Chondrocyte (in vitro differentiated cells): ENCODE measurements around the gene EIF5AL1. TPM values are rescaled to one million over a fixed set of nuclear protein-coding genes. Genes with fewer than 3 reads are reported as not detected.
"Not testable (repeated sequence)": the region's sequence is repeated elsewhere in the genome, so short reads cannot be mapped to it uniquely, and the experiment has no call there.

ENCODE experiments used
- DNase-seq: peaks from one replicate; pipeline ENCODE4 v3.0.0; 2021; ENCODE audit warnings: mixed read lengths, low spot score
- H3K27ac Mint-ChIP-seq: one replicate; pipeline ENCODE4 v1.8.0; 2021; ENCODE audit warnings: mild to moderate bottlenecking, moderate library complexity, mixed read lengths; ENCODE audit not compliant: unreplicated experiment
- H3K27me3 Mint-ChIP-seq: 2 replicates; pipeline ENCODE4 v1.8.0; 2021; ENCODE audit warnings: low read depth, mixed read lengths
- H3K36me3 Mint-ChIP-seq: 2 replicates; pipeline ENCODE4 v1.8.0; 2021; ENCODE audit warnings: low read depth, mixed read lengths
- H3K4me1 Mint-ChIP-seq: 2 replicates; pipeline ENCODE4 v1.8.0; 2021; ENCODE audit warnings: low read depth, mild to moderate bottlenecking, mixed read lengths
- H3K4me3 Mint-ChIP-seq: one replicate; pipeline ENCODE4 v1.8.0; 2021; ENCODE audit warnings: mild to moderate bottlenecking, moderate library complexity, mixed read lengths; ENCODE audit not compliant: unreplicated experiment
- H3K9me3 Mint-ChIP-seq: 2 replicates; pipeline ENCODE4 v1.8.0; 2021; ENCODE audit warnings: low read depth, mixed read lengths
- long read RNA-seq: library from polyadenylated mRNA; stranded (forward); transcript quantifications from one replicate; pipeline ENCODE4 v2.0.0, GENCODE V29; 2021
- total RNA-seq: library from RNA; stranded (reverse); gene quantifications from 3 replicates; pipeline ENCODE4 v1.2.1, GENCODE V29; 2021
- TF ChIP-seq, protein P1 (sequence below): fragments of 200-600 bp; sonication (generic); IDR thresholded peaks from 2 replicates; pipeline ENCODE4 v1.5.0; 2021; ENCODE audit warnings: antibody characterized with exemption, mild to moderate bottlenecking, moderate library complexity

The EIF5AL1 gene
- 0.17 to 0.23 TPM (median 0.20 TPM) in 3 replicates for total RNA-seq
- long read RNA-seq: 0 reads

DNA sequence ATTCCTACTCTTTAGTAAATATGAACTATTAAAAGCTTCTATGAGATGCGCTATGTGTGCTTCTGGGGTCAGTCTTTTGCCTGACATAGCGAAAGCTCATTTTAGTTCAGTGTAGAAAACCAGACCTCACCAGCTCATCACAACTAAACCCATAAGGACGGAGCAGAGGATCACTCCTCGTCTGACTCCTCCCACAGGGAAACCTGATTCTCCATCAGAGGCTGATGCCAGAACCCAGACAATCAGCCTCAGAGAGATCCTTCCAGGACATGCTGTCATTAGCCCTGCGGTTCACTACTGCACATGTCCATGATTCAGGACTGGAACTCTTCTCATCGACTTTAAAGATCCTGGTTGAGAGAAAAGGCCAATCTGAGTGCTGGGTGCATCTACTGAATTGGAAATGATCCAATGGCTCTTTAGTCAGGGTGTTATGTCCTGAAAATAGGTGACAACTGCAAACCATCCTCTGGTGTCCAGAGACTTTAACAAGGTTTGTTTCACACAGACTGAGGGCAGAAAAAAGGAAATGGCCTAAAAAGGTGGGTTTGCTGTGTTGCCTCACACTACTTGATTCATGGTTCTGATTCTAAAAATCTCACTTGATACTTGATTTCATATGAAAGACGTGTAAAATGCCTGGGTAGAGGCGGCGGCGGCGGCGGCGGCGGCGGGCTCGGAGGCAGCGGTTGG is at the start of gene EIF5AL1:
EIF5AL1 (plus strand) TSS at position 643 of the 693 bp plus-strand sequence. CDS start 117 bp downstream, outside the sequence.
- H3K27ac Mint-ChIP-seq, H3K9me3 Mint-ChIP-seq, DNase-seq, H3K36me3 Mint-ChIP-seq, H3K27me3 Mint-ChIP-seq, H3K4me1 Mint-ChIP-seq, H3K4me3 Mint-ChIP-seq: not testable (repeated sequence)

DNA sequence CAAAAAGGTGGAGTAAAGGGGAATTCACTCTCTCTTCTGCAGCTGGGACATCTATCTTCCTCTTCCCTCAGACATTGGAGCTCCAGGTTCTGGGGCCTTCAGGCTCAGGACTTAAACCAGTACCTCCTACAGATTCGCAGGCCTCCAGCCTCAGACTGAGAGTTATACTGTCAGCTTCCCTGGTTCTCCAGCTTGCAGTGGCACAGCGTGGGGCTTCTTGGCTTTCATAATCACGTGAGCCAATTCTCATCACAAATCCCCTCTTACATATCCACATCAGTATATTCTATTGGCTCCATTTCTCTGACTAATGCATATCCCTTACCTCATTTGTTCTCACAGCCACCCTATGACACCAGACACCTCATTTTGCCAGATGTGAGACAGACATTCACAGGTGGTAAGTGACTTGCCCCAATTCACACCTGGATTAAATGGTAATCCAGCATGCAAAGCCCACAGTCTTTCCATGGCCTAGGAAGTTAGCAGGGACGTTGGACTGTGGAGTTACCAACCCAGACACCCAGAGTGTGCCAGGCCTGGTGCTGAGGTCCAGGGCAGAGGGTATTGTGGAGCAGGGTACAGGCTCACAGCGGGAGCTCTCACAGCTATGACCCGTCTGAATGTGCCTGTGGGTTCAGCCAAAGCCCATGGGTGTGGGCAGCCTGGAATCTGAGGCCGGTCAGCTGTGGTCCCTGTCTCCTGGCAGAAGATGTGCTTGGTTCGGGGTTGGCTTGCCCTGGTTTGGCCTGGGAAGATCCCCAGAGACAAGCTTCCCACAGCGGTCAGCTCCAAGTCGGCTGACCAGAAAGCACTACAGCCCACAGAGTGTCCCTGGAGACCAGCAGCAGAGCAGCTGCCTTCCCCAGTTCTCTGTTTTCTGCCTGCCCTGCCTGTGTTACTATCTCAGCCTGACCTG is 48.5 kb upstream of the EIF5AL1 start:
- H3K9me3 Mint-ChIP-seq: no peaks in the 10 kb centered on the region
- no peaks in the 10 kb centered on the region for H3K36me3 Mint-ChIP-seq
- H3K27ac Mint-ChIP-seq: no peak overlapping the region
- H3K27me3 Mint-ChIP-seq: peaks cover 4% of the 10 kb centered on the region
- DNase-seq: no peak
- TF ChIP-seq, protein P1, sequence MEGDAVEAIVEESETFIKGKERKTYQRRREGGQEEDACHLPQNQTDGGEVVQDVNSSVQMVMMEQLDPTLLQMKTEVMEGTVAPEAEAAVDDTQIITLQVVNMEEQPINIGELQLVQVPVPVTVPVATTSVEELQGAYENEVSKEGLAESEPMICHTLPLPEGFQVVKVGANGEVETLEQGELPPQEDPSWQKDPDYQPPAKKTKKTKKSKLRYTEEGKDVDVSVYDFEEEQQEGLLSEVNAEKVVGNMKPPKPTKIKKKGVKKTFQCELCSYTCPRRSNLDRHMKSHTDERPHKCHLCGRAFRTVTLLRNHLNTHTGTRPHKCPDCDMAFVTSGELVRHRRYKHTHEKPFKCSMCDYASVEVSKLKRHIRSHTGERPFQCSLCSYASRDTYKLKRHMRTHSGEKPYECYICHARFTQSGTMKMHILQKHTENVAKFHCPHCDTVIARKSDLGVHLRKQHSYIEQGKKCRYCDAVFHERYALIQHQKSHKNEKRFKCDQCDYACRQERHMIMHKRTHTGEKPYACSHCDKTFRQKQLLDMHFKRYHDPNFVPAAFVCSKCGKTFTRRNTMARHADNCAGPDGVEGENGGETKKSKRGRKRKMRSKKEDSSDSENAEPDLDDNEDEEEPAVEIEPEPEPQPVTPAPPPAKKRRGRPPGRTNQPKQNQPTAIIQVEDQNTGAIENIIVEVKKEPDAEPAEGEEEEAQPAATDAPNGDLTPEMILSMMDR: no peak
- peaks cover 16% of the 10 kb centered on the region for H3K4me1 Mint-ChIP-seq
- no peak overlapping the region for H3K4me3 Mint-ChIP-seq

DNA sequence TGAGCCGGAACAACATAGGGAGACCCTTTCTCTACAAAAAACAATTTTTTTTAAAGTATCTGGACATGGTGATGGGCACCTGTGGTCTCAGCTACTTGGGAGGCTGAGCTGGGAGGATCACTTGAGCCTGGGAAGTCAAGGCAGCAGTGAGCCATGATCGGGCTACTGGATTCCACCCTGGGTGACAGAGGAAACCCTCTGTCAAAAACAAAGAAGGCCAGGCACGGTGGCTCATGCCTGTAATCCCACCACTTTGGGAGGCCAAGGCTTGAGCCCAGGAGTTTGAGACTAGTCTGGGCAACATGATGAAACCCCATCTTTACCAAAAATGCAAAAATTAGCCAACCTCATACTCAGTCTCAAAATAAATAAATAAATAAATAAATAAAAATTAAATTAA is 47.0 kb upstream of the EIF5AL1 start:
- TF ChIP-seq, protein P1: no peak
- H3K4me3 Mint-ChIP-seq: no peak overlapping the region
- H3K27ac Mint-ChIP-seq: no peak overlapping the region
- peaks cover 16% of the 10 kb centered on the region for H3K4me1 Mint-ChIP-seq
- no peaks in the 10 kb centered on the region for H3K36me3 Mint-ChIP-seq
- H3K9me3 Mint-ChIP-seq: no peaks in the 10 kb centered on the region
- peaks cover 2% of the 10 kb centered on the region for H3K27me3 Mint-ChIP-seq
- DNase-seq: no peak

DNA sequence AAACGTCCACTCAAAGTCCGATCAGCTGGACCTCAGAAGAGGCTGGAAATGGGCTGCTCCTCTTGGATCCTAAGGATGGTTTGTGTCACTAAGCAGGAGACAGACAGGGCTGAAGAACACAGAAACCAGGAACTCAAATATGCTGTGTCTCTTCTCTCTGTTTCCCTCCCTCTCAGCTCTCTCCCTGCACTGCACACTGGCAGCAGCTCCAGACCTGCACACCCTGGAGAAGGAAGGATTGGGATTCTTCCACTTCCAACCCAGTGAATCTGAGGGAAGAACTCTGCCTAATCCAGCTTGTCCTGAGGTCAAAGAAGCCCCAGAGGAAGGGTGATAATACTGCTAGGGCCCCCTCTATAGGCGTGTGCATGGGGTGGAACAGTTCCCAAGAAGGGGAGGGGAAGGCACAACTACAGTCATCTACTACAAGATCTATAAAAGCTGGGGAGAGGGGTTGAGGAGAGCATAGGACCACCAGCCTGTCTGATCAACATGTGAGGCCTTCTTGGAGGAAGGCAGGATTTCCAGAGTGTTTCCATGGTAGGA is 44.2 kb upstream of the EIF5AL1 start:
- Mint-ChIP-seq H3K4me1 (peaks cover 16% of the 10 kb centered on the region), H3K9me3 (no peaks in the 10 kb centered on the region), H3K4me3 (no peak overlapping the region), H3K36me3 (no peaks in the 10 kb centered on the region), H3K27me3 (peaks cover 2% of the 10 kb centered on the region), H3K27ac (no peak overlapping the region)
- TF ChIP-seq, protein P1: no peak
- no peak for DNase-seq

DNA sequence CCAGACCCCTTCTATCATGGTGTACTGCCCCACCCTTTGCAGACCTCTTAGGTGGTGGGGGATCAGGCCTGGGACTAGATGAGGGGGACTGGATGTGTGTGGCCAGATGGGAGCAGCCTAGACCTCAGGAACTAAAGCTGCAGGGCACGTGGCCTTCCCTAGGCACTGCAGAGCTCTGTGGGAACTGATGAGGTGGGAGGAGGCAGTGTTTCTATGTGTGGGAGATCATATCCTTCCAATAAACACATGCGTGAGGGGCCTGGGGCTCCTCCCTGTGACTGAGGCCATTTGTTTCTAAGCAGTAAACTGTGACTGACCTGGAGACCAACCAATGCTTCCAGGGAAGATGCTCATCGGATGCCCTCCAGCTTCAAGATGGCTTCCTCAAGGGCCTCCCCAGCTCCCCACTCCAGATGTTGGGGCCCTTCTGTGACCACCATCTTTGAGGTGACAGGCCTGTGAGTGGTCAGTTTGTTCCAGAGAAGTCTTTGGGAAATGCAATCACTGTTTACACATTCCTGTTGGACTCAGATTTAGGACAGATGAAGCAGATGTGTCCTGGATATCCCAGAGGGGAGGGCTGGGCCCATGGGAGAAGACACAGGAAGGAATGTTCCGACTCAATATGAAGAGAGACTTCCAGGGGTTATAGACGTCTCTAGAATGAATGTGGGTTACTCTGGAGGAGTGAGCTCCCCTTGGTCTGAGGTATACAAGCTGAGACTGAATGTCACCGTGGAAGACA is 43.3 kb upstream of the EIF5AL1 start:
- TF ChIP-seq, protein P1: no peak
- H3K27ac Mint-ChIP-seq: no peak overlapping the region
- DNase-seq: no peak

More for the DNA sequence above, 43.3 kb upstream of the EIF5AL1 start:
- no peaks in the 10 kb centered on the region for H3K9me3 Mint-ChIP-seq
- no peak overlapping the region for H3K4me3 Mint-ChIP-seq
- H3K4me1 Mint-ChIP-seq: peaks cover 16% of the 10 kb centered on the region
- no peaks in the 10 kb centered on the region for H3K36me3 Mint-ChIP-seq
- peaks cover 2% of the 10 kb centered on the region for H3K27me3 Mint-ChIP-seq
